CD4-positive, alpha-beta T cell treated with Interleukin-4 for 4 hours (primary cell): Measurements from ENCODE around the gene KAT8.
"Not testable (repeated sequence)": the region's sequence is repeated elsewhere in the genome, so short reads cannot be mapped to it uniquely, and the experiment has no call there.

Experiments
- DNase-seq: peaks from one replicate; pipeline ENCODE4 v3.0.0-alpha.2; 2020

Gene KAT8

DNA sequence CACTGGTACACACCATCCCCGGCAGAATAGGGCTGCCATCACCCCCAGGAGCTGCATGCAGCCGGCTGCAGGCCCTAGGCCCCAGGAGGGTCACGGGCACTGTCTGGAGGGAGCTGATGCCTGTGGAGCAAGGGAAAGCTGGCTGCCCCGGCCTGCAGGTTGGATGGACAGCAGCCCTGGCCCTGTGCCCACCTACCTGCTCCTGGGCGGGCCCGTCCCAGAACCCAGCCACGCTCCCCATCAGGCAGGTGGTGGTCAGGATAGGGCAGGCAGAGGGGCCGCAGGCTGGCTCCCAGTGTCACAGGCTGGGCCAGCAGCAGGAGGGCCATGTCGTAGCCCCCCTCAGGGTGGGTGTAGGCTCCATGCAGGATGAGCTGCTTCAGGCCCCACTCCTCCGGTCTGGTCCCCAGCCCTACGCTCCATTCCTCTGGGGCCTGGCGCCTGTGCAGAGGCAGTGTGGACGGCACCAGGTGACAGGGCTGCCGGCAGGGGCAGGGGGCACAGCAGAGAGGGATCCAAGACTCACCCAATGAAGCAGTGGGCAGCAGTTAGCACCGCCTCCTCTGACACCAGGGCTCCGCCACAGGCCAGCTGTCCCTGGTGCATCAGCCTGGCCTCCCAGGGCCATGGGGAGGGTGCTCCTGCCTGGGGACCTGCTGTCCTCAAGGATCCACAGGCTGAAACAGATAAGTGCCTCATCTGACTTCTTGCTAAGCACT is 32.7 kb upstream of the KAT8 start:
- DNase-seq: no peak

DNA sequence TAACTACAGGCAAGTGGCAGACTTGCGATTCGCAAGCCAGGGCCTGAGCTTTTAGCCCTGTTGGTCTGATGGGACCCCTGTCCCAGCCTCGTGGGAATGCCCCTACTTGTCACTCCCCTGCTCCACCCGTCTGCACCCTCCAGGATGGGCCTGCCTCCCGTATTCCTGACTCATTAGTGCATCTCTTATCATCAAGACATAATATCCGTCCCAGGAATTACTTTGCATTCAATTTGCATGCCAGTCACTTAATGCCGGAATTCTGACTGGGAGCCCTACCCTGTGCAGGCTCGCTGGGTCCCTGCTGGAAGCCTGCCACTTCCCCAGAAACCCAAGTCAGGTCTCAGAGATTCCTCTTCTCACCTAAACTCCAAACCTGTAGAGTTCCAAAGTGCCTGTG is 32.1 kb upstream of the KAT8 start:
- DNase-seq: no peak

DNA sequence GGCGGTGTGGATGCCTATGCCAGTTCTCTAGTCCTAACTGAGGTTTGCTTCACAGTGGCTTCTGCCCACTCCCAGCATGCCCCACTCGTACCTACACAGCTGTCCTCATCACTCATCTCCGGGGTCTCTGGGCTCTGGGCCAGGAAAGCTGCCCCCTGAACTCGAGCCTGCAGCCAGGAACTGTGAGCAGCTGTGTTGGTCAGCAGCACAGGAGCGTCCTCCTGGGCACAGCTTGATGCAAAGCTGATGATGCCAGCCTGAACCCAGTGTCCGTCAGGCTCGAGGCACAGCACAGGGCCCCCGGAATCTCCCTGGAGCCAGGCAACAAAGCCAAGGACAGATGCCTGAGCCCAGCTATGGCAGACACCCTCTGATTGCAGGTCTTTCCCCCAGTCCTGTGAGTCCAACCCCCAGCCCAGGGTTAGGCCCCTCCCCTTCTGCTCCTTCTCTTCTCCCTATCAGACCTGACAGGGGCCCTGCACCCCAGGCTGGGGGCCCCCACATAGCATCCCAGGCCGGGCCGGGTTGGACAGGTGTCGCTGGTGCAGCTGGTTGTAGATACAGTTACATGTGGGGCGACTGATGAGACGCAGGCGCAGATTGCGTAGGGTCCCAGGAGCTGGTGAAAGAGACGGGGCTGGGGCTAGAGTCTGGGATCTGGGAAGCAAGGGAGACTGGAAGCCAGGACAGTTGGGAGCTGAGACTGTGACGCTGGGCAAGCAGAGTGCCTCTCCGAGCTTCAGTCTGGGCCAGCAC is 31.4 kb upstream of the KAT8 start:
- no peak for DNase-seq

DNA sequence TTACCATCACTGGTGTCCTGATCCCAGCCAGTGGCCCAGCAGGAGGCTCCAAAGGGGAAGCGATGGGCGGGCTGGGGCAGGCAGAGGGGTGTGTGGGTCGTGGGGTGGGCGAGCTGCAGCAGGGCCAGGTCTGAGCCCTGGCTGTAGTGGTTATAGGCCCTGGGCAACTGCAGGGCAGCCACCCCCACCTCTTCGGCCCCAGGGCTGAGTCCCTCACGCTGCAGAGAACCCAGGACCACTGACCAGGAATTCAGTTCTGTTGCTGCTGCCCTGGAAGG is 30.9 kb upstream of the KAT8 start:
- DNase-seq: no peak

DNA sequence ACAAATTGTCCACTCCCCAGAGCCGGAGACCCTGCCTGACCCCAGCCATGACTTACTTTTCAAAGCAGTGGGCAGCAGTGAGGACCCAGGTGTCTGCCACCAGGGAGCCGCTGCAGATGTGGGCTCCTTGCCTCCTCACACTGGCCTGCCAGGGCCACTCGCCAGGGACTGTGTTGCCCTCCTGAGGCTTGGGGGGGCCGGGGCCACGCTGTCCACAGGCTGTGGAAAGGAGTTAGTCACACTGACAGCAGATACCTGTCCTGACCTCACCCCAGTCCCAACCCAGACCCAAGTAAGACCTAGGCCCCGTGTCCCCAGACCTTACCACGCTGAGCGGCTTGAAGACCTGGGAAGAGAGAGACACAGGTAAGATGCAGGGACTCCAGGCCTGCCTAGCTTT is 30.0 kb upstream of the KAT8 start:
- no peak for DNase-seq

DNA sequence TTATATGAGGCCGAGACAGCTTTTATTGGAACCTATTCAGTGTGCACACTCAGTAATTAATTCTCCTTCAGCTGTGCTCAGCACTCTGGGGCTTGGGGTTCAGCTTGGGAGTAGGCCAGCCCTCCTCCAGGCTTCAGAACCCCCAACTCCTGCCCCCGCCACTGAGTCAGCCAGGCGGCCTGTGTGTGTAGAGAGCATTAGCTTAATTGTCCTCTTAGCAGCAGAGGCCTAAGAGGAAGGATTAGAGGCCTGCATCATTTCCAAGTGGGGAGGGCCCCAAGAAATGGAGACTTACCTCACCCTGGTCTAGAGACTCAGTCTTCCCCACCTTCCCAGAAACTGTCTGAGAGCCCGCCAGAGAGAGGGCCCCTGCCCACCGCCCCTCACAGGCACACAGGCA is 29.5 kb upstream of the KAT8 start:
- no peak for DNase-seq

DNA sequence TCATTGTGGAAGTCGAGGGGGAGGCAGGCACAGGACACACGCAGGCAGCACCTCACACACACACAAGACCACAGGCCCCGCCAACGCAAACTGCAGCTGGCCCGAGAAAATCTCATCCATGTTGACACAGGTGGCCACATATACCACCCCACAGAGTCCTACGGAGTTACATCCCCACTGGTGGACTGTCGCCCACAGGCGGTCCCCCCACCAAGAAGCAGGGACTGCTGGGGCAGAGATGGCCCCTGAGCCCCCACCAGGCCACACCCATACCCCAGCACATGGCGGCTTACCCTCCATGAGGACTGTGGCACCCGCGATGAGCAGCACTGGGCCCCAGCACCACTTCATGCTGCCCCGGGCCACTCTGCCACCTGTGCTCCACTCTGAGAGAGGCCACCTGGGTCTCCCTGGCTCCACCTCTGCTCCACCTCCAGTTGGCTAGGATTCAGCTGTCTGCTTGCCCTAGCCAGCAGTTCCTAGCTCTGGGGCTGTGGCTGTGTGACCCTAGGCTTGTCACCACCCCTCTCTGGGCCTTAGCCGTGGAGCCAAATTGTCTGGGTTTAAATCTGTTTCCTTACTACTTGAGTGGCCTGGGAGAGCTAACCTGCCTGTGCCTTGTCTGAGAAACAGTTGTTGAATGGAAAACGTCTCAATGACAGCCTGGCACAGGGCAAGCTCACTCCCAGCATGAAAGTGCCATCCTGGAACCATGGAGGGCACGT is 28.8 kb upstream of the KAT8 start, which contains the start of gene PRSS53:
PRSS53 (minus strand) TSS at position 485 of the 725 bp plus-strand sequence; CDS start at position 351, 134 bp downstream.
- DNase-seq: no peak

DNA sequence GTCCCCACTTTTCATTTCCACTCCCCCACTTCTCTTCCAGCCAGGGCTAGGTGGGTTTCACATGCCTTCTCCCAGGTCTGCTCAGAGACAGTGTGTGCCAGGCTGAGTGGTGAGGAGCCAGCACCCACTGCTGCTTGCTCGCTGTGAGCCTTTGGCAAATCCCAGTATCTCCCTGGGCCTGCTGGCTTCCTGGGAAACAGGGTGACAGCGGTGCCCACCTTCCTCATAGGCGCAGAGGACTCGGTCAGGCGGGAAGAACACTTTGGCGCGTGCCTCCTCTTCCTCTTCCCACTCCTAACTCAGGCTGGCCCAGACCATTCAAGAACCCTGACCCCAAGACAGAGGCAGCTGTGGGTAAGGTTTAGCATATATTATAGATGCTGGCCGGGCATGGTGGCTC is 28.3 kb upstream of the KAT8 start:
- no peak for DNase-seq

DNA sequence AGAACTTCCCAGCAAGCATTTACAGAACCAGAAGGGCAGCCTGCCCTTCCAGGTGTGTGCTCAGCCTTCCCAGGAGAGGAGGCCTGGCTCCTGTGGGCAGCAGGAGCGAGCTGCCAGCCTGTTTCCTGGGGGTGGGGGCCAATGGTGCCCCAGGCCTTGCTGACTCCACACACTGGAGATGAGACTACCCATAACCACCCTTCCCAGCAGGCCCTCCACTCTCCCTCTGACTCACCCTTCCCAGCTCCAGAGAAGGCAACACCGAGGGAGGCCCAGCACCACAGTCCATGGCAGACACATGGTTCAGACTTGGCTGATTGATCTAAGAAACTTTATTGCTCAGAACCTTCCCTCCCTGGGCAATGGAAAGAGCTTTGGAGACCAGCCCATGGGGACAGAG is 26.9 kb upstream of the KAT8 start:
- DNase-seq: no peak

DNA sequence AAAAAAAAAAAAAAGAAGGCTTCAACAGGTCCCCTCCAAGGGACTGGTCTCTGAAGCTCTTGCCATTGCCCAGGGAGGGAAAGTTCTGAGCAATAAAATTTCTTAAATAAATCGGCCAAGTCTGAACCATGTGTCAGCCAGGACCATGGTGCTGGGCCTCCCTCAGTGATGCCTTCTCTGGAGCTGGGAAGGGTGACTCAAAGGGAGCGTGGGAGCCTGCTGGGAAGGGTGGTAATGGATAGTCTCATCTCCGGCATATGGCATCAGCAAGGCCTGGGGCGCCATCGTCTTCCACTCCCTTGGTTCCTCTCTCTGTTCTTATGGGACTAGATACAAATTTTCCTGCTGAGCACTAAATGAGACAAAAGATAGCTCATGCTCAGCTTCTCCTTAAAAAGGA is 25.1 kb upstream of the KAT8 start:
- no peak for DNase-seq

DNA sequence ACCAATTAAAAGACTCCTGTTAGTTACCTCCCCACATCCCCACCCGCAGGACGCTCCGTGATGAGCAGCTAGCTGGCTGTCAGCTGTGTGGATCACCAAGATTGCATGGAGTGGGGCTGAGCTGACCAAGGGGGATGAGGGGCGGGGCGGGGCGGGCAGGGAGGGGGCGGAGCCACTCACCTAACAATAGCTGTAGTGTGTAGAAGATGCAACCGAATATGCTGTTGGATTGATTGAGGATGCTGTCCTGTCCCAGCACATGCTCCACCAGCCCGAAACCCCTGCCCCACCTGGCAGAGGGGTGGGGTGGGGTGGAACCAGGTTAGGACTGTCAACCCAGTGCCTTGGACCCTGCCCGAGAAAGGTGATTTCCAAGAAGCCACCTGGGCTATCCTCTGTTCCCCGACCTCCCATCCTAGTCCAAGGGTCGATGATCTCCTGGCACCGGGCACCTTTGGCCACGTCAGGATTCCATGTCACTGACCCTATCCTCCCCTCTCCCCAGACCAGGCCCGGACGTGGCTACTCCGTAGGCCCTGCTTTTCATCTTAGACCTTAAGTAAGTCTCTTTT is 24.2 kb upstream of the KAT8 start:
- no peak for DNase-seq

DNA sequence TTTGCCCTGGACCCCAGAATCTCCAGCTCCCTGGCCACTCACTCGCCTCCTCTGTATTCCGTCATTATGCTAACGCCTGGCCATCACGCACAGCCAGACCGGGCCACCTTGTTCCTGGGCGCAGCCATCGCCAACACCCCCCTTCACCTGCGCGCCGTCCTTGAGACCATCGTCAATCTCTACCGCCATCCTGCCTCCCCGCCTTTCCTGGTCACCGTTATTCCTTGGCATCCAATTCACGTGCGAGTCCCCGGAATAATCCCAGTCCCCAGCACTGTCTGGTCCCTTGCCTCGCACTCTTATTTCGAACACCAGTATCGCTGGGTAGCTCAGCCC is 23.4 kb upstream of the KAT8 start:
- no peak for DNase-seq

DNA sequence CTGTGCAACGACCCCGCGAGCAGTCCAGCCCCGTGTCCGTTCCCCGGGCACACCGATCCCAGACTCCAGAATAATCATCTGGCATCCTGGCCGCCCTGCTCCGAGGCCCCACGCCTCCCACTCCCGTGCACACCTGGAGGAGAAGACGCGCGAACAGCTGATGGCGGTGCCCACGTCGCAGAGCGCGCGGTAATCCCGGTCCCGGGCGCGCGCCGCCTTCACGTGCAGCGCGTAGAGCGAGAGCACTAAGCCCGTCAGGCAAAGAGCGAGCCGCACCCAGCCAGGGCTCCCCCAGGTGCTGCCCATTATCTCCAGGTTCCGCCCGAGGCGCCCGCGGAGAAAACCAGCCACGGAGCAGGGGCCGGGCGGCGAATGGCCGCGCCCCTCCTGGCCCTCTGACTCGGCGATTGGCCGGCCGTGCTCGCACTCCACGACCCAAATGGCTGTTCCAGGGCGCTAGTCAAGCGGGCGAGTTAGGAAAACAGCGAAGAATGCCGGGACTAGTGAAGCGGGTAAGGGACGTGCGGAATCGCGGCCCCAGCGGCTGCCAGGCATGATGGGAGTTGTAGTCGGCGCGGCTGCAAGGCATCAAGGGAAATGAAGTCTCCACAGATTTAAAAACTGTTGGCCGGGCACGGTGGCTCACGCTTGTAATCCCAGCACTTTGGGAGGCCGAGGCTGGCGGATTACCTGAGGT is 22.9 kb upstream of the KAT8 start, which contains the start of gene VKORC1:
VKORC1 (minus strand) TSS at position 374 of the 697 bp plus-strand sequence; CDS start at position 306, 68 bp downstream.
- peak; percentile 94 for DNase-seq

DNA sequence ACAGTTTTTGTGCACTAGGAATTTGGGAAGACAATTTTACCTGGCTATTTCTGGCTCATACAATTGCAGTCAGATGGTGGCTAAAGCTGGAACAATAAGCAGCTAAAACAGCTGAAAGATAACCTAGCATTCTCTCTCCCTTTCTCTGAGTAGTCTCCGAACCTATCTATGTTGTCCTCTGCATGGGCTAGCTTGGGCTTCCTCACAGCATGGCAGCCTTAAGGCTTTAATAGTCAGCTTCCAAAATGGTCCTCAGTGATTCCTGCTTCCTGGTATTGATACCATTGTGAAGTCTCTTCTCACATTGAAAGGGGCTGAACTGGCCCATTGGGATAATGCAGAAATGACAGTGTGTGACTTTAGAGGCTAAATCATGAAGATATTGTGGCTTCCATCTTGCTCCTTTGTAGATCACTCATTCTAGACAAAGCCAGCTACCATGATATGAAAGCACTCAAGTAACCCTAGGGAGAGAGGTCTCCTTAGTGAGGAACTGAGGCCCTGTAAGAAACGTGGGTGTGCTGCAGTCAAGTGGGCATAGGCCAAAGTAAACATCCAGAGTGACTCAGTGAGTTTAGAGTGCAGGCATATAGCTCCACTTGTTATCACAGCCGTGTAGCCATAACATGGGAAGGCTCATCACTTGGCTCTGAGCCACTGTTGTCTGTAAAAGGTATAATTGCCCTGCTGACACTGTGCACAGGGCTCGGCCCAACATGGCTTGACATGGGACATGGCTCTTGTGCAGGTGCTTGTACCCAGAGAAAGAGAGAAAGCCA is 17.4 kb upstream of the KAT8 start:
- DNase-seq: no peak

DNA sequence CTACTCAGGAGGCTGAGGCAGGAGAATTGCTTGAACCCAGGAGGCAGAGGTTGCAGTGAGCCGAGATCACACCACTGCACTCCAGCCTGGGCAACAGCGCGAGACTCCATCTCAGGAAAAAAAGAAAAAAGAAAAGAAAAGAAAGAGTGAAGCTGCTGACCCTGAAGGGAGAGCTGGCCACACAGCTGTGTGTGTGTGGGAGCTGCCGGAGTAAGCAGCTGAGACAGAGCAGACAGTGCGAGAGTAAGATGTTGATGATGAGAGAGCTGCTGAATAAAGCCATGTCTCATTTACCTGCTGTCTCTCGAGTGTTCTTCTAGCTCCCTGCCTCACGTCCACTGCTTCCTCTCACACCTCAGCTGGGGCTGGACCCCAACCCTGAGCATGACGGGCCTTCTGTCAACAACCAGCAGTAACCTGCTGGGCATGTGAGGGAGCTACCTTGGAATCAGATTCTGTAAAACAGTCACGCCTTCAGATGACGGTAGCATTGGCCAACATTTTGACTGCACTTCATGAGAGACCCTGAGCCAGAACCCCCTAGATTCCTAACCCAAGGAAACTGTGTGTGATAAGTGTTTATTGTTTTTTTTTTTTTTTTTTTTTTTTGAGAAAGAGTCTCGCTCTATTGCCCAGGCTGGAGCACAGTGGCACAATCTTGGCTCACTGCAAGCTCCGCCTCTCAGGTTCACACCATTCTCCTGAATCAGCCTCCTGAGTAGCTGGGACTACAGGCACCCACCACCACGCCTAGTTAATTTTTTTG is 16.4 kb upstream of the KAT8 start:
- not testable (repeated sequence) for DNase-seq

DNA sequence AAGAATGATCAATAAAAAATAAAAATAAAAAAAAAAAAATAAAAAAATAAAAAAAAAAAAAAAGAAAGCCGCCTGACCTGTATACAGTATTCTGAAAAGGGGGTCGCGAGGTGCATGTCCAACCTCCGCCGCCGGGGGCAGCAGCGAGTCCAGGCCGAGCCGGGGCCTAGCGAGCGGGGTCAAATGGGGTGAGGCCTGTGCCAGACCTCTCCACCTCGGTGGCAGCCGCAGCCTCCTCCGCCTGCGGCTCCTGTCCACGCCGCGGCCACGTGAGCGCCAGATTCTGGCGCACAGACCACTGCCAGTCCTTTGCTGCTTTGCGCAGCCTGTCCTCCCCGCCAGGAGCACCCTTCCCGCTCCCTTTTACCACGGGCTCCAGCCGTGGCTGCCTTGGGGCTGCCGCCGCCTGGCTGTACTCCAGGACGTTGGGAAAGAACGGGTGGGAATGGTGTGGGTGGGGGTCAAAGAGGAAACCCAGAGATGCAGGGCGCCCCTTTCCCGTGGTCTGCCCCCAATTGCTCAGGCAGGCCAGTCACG is 11.7 kb upstream of the KAT8 start:
- peak; percentile 70 for DNase-seq

DNA sequence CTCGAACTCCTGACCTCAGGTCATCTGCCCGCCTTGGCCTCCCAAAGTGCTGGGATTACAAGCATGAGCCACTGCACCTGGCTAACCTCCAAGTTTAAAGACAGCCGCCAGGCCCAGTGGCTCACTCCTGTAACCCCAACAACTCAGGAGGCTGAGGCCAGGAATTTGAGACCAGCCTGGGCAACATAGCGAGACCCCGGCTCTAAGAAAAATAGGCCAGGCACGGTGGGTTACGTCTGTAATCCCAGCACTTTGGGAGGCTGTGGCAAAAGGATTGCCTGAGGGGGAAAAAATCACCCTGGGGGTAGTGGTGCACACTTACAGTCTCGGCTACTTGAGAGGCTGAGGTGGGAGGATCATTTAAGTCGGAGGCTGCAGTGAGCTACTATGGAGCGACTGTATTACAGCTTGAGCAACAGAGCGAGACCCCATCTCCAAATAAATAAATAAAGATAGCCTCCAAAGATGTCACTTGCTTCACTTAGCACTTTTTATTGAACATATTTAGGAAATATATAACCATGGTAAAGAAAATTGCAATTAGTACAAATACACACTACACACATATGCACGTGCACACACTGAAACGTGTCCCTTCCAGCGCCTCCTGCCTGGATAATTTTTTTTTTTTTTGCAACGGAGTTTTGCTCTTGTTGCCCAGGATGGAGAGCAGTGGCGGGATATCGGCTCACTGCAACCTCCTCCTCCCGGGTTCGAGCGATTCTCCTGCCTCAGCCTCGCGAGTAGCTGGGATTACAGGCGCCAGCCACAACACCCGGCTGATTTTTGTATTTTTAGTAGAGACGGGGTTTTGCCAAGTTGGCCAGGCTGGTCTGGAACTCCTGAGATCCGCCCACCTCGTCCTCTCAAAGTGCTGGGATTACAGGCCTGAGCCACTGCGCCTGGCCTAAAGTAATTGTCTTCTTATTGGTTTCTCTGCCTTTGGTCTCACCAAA is 10.7 kb upstream of the KAT8 start:
- DNase-seq: no peak

DNA sequence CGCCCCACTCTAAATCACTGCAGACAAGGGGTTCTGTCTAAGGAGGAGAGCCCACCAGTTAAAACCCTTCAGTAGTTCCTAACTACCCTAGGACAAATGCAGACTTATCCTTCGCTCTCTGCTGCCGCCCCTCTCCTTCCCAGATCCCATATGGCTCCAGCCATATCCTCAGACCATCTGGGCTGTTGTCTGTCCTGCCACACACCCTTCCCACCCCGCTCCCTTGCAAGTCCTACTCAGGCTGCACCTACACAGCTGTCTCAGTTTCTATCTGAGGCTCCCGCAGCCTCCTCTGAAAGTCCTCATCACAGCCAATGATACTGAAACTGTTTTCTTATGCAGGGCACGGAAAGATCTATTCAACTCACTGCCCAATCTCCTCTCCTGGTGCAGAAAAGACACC is 10.0 kb upstream of the KAT8 start:
- DNase-seq: no peak

DNA sequence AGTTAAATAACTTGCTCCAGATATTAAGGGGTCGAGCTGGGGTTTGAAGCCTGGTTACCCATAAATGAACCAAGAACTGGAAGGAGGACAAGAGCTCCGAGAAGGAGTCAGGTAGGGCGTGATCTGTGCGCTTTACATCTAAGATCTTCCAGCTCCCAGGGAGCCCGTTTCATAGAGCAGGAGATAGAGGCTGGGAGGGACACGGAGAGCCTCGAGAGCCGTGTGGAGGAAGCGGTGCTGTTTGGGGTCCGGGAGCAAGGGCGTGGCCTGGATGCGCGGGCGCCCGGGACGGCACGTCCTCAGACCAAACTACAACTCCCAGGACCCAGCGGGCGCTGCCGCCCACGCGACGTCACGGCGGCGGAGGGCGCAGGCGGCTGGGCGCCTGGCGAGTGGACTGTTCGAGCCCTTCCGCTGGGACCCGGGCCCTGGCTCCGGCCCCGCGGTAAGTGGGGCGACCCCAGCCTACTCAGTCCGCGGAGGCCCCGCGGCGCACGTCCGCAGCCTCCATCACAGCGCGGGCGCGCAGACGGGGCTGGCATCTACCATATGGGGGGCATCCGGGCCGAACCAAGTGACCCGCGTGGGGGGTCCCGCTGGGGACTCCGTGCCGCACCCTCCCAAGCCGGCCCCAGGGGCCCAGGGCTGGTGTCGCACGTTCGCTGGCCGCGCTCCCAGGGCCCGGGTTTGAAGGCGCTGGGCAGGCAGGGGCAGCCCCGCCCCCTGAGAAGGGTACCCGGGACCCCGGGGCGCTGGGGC is 9.2 kb upstream of the KAT8 start, which contains the start of gene BCKDK:
BCKDK (plus strand) TSS at position 352 of the 759 bp plus-strand sequence. CDS start 838 bp downstream, outside the sequence.
- DNase-seq: peak; percentile 47
